ENCODE measurements around the gene LEAP2. TPM values are rescaled to one million over a fixed set of nuclear protein-coding genes. Genes with fewer than 3 reads are reported as not detected.

Gene LEAP2
- total RNA-seq, 1 donor from 2014 or later, result 4.2 TPM

DNA sequence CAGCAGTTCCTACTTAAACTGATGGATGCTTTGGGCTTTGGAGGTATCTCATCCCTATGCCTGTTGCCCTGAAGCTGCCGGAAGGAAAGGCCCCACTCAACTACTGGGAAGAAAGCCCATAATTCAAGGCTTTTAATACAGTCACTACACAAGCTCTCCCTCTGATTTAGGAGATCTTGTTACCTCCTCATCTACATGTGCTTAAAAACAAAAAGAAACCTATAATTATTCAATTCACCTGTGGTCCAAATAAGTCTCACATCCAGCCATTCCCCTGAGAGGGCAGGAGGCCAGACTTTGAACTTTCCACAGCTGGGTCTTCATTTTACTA, 715 bp upstream of the LEAP2 start:
- DNase-seq (ENCODE audit: extremely low spot score in 2 of 2), result no peak
- Histone ChIP-seq H3K4me1 (peaks cover 7% of the 10 kb centered on the region), H3K9me3 (no peaks in the 10 kb centered on the region), H3K36me3 (peaks cover 0 to 35% of the 10 kb centered on the region in 2 donors), H3K4me3 (no peak overlapping the region), H3K27me3 (no peaks in the 10 kb centered on the region), H3K27ac (no peak overlapping the region)
- TF ChIP-seq, protein P1, sequence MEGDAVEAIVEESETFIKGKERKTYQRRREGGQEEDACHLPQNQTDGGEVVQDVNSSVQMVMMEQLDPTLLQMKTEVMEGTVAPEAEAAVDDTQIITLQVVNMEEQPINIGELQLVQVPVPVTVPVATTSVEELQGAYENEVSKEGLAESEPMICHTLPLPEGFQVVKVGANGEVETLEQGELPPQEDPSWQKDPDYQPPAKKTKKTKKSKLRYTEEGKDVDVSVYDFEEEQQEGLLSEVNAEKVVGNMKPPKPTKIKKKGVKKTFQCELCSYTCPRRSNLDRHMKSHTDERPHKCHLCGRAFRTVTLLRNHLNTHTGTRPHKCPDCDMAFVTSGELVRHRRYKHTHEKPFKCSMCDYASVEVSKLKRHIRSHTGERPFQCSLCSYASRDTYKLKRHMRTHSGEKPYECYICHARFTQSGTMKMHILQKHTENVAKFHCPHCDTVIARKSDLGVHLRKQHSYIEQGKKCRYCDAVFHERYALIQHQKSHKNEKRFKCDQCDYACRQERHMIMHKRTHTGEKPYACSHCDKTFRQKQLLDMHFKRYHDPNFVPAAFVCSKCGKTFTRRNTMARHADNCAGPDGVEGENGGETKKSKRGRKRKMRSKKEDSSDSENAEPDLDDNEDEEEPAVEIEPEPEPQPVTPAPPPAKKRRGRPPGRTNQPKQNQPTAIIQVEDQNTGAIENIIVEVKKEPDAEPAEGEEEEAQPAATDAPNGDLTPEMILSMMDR (IDR thresholded peaks at IDR 0.05), result no peak
- no peak for TF ChIP-seq POLR2AphosphoS5 (IDR thresholded peaks at IDR 0.05; ENCODE audit: insufficient read depth in 1 of 2, low read depth in 1 of 2)
- no peak for TF ChIP-seq POLR2A (IDR thresholded peaks at IDR 0.05)
- intact Hi-C loops (cut with DNase I), result no loop called here

DNA sequence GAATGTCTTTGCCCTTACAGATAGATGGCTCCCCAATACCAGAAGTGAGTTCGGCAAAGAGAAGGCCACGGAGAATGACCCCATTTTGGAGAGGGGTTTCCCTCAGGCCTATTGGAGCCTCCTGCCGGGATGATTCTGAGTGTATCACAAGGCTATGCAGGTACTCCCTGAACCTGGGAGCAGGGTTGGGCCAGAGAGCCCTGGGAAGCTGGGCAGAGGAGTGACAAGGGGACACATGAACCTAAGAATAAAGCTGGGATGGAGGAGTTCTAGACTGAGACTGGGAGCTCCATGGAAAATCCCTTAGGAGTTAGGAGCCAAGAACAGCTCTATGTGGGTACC, 433 bp downstream of the LEAP2 start:
- H3K36me3 ChIP-seq, result peaks cover 0 to 37% of the 10 kb centered on the region in 2 donors
- intact Hi-C loops (cut with DNase I), result no loop called here
- no peak for DNase-seq (ENCODE audit: extremely low spot score in 2 of 2)

DNA sequence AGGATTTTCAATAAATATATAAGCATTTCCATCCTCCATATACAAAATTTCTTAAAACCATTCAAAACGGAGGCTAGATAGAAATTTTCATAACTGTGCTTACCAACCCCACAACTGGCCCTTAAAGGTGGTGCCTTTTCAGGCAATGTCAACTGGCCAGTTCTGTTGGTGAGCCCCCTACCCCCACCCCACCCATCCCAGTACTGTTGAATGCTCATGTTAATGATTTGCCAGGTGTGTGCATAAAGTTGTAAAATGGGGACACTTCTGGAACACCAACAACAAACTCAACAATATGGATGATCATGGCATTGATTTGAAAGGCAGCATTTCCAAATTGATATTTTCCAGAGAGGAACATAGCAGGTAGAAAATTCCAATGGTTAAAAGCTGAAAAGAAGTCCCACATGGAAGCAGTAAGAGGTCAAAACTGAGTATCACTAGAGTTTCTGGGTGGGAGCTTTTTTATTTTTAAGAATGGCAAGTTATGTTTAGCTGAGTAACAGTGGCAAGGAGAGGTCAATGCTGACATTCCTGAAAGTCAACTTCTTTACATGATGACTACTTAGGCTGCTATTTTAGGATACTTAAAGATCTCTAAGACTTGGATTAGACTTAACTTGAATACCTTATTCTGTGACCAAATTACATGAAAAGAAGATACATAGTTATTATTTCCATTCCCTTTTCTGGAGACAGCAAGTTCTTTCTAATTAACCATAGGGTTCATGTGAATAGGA, 2.7 kb downstream of the LEAP2 start:
- Histone ChIP-seq H3K27me3 (no peaks in the 10 kb centered on the region), H3K9me3 (no peaks in the 10 kb centered on the region), H3K4me3 (no peak overlapping the region), H3K36me3 (peaks cover 0 to 37% of the 10 kb centered on the region in 2 donors), H3K4me1 (no peaks in the 10 kb centered on the region), H3K27ac (no peak overlapping the region)
- no peak for TF ChIP-seq POLR2AphosphoS5 (IDR thresholded peaks at IDR 0.05; ENCODE audit: insufficient read depth in 1 of 2, low read depth in 1 of 2)
- TF ChIP-seq, protein P1 (IDR thresholded peaks at IDR 0.05), result no peak
- no peak for TF ChIP-seq POLR2A (IDR thresholded peaks at IDR 0.05)
- no peak for DNase-seq (ENCODE audit: extremely low spot score in 2 of 2)
- intact Hi-C loops (cut with DNase I), result no loop called here

More for the DNA sequence above, 433 bp downstream of the LEAP2 start:
- Histone ChIP-seq H3K27ac (no peak overlapping the region), H3K27me3 (no peaks in the 10 kb centered on the region), H3K9me3 (no peaks in the 10 kb centered on the region), H3K4me1 (no peaks in the 10 kb centered on the region), H3K4me3 (no peak overlapping the region)
- TF ChIP-seq POLR2A (IDR thresholded peaks at IDR 0.05) (no peak), POLR2AphosphoS5 (IDR thresholded peaks at IDR 0.05; ENCODE audit: insufficient read depth in 1 of 2, low read depth in 1 of 2) (no peak)
- TF ChIP-seq, protein P1 (IDR thresholded peaks at IDR 0.05), result no peak

DNA sequence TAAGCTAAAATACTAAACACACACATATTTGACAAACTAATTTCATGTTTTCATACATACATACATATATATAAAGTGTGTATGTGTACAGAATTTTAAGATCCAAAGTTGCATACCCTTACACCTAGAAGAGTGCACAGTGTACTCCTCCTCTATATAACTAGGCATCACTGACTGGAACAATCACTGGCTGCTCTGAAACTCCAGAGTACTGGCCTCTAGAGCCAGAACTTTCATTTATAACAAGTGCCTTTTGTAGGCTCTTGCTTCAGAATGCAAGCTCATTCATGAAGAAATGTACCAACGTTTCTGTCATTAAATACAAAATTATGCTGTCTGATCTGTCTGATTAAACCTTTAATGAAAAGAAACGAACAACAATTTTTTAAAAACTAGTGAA, 4.0 kb downstream of the LEAP2 start:
- Histone ChIP-seq H3K36me3 (peaks cover 0 to 45% of the 10 kb centered on the region in 2 donors), H3K9me3 (no peaks in the 10 kb centered on the region), H3K4me3 (no peak overlapping the region), H3K27ac (no peak overlapping the region), H3K4me1 (no peaks in the 10 kb centered on the region), H3K27me3 (no peaks in the 10 kb centered on the region)
- TF ChIP-seq POLR2AphosphoS5 (IDR thresholded peaks at IDR 0.05; ENCODE audit: insufficient read depth in 1 of 2, low read depth in 1 of 2), result no peak
- TF ChIP-seq, protein P1 (IDR thresholded peaks at IDR 0.05), result no peak
- TF ChIP-seq POLR2A (IDR thresholded peaks at IDR 0.05), result no peak
- intact Hi-C loops (cut with DNase I), result no loop called here
- no peak for DNase-seq (ENCODE audit: extremely low spot score in 2 of 2)

DNA sequence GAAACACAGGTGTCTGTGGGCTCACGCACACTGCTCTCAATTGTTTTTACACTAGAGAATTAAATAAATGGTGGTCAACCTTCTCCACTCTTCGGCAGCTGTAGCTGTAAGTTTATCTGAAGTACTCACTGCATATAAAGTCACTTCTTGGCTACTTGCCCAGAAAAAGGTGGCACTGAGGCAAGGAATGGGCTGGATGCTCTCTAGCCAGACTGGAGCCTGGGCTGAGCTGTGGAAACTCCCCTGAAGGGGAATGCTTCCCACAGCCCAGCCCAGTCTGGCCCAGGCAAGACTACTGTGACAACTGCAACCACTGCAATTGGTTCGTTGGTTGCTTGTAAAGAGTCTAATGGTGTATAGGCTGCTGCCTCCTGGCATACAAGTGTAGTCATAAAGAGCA, 4.5 kb downstream of the LEAP2 start:
- Histone ChIP-seq H3K4me3 (no peak overlapping the region), H3K36me3 (peaks cover 0 to 50% of the 10 kb centered on the region in 2 donors), H3K27ac (no peak overlapping the region), H3K9me3 (no peaks in the 10 kb centered on the region), H3K4me1 (no peaks in the 10 kb centered on the region), H3K27me3 (no peaks in the 10 kb centered on the region)
- TF ChIP-seq POLR2AphosphoS5 (IDR thresholded peaks at IDR 0.05; ENCODE audit: insufficient read depth in 1 of 2, low read depth in 1 of 2), result no peak
- TF ChIP-seq POLR2A (IDR thresholded peaks at IDR 0.05), result no peak
- TF ChIP-seq, protein P1 (IDR thresholded peaks at IDR 0.05), result no peak
- intact Hi-C loops (cut with DNase I), result no loop called here
- no peak for DNase-seq (ENCODE audit: extremely low spot score in 2 of 2)

All from vagina (tissue), 2 donors.